OCI-LY3 (cell line): Measurements from ENCODE around the gene GNAQ.

Source experiments
- EZH2phosphoT487 ChIP-seq: fragments of 200-600 bp; shearing (Covaris generic); IDR thresholded peaks from 2 replicates; pipeline ENCODE4 v1.6.1; 2018; ENCODE audit warnings: antibody characterized with exemption, mixed run types, low read depth
- TF ChIP-seq, protein P1 (sequence below): fragments of 200-600, 300-600 bp; sonication (generic); IDR thresholded peaks from 2 replicates; pipeline ENCODE4 v1.5.1; 2014; ENCODE audit warnings: antibody characterized with exemption, low read length, low read depth

DNA sequence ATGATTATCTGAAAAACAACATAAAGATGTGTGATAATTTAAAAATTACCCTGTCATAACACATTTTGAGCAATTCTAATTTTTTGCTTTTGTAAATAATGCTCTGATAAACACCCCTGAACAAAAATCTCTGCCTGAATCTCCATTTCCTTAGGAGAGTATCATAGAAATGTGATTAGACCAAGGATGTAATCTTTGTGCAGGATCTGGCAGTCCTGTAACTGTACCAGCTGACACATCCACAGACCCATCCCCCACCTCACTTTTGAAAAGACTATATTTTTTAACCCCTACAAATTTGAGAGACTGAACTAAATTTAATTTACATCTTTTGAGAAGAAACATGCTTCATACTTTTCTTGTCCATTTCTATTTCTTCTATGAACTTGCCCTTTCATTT lies 101.7 kb downstream of the GNAQ start:
- TF ChIP-seq, protein P1, sequence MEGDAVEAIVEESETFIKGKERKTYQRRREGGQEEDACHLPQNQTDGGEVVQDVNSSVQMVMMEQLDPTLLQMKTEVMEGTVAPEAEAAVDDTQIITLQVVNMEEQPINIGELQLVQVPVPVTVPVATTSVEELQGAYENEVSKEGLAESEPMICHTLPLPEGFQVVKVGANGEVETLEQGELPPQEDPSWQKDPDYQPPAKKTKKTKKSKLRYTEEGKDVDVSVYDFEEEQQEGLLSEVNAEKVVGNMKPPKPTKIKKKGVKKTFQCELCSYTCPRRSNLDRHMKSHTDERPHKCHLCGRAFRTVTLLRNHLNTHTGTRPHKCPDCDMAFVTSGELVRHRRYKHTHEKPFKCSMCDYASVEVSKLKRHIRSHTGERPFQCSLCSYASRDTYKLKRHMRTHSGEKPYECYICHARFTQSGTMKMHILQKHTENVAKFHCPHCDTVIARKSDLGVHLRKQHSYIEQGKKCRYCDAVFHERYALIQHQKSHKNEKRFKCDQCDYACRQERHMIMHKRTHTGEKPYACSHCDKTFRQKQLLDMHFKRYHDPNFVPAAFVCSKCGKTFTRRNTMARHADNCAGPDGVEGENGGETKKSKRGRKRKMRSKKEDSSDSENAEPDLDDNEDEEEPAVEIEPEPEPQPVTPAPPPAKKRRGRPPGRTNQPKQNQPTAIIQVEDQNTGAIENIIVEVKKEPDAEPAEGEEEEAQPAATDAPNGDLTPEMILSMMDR = no peak
- TF ChIP-seq EZH2phosphoT487 = no peak
